SJCRH30 (cell line): Measurements from ENCODE around the gene EPM2A. TPM values are rescaled to one million over a fixed set of nuclear protein-coding genes. Genes with fewer than 3 reads are reported as not detected.

Experiments
- DNase-seq, 2 experiments: peaks; one replicate each; pipeline ENCODE4 v3.0.0-alpha.2; 2015 to 2020
- H3K27ac ChIP-seq: fragments of 250-450 bp; sonication (Bioruptor Pico); 2 replicates; pipeline ENCODE4 v1.5.1; 2020; ENCODE audit warnings: mild to moderate bottlenecking, moderate library complexity
- H3K27me3 ChIP-seq: fragments of 250-450 bp; sonication (Bioruptor Pico); 2 replicates; pipeline ENCODE4 v1.5.1; 2020; ENCODE audit warnings: mild to moderate bottlenecking, moderate library complexity
- H3K36me3 ChIP-seq: fragments of 250-450 bp; sonication (Bioruptor Pico); 2 replicates; pipeline ENCODE4 v1.5.1; 2020; ENCODE audit warnings: mild to moderate bottlenecking, moderate library complexity
- H3K4me1 ChIP-seq: fragments of 250-450 bp; sonication (Bioruptor Pico); 2 replicates; pipeline ENCODE4 v1.5.1; 2020; ENCODE audit warnings: mild to moderate bottlenecking, moderate library complexity
- H3K4me3 ChIP-seq: fragments of 250-450 bp; sonication (Bioruptor Pico); 2 replicates; pipeline ENCODE4 v1.5.1; 2020; ENCODE audit warnings: mild to moderate bottlenecking, moderate library complexity
- H3K9me3 ChIP-seq: fragments of 250-450 bp; sonication (Bioruptor Pico); replicated peaks from 2 replicates; pipeline ENCODE4 v1.5.1; 2020; ENCODE audit warnings: mild to moderate bottlenecking, moderate library complexity
- total RNA-seq: library from RNA; depleted of rRNA; stranded (reverse); fragments of >200 nt; shearing (Covaris generic); gene quantifications from 2 replicates; pipeline ENCODE4 v1.2.3, GENCODE V29; 2014

EPM2A gene
- total RNA-seq, 1 experiment from 2014 or later, result 3.1 TPM

- Histone ChIP-seq H3K36me3 (no peaks in the 10 kb centered on the region), H3K9me3 (no peaks in the 10 kb centered on the region), H3K4me1 (no peaks in the 10 kb centered on the region), H3K4me3 (no peak overlapping the region), H3K27me3 (no peaks in the 10 kb centered on the region), H3K27ac (no peak overlapping the region)
- DNase-seq, result no peak
These were observed 53.4 kb downstream of the EPM2A start for GRCh38 chr6:145681965-145682364.

- no peak overlapping the region for H3K27ac ChIP-seq
- no peaks in the 10 kb centered on the region for H3K27me3 ChIP-seq
- no peaks in the 10 kb centered on the region for H3K9me3 ChIP-seq
- no peaks in the 10 kb centered on the region for H3K36me3 ChIP-seq
- H3K4me3 ChIP-seq, result no peak overlapping the region
- no peaks in the 10 kb centered on the region for H3K4me1 ChIP-seq
- no peak for DNase-seq
These were observed 61.8 kb downstream of the EPM2A start for GRCh38 chr6:145673504-145673903.

GRCh38 chr6:145670311-145670710 lies 65.0 kb downstream of the EPM2A start:
- DNase-seq, result no peak
- H3K27ac ChIP-seq, result no peak overlapping the region

GRCh38 chr6:145669627-145670034 lies 65.7 kb downstream of the EPM2A start:
- no peaks in the 10 kb centered on the region for H3K36me3 ChIP-seq
- DNase-seq, result no peak
- no peak overlapping the region for H3K27ac ChIP-seq
- H3K4me3 ChIP-seq, result no peak overlapping the region
- no peaks in the 10 kb centered on the region for H3K4me1 ChIP-seq
- no peaks in the 10 kb centered on the region for H3K9me3 ChIP-seq
- H3K27me3 ChIP-seq, result no peaks in the 10 kb centered on the region

More at GRCh38 chr6:145670311-145670710, 65.0 kb downstream of the EPM2A start:
- no peaks in the 10 kb centered on the region for H3K4me1 ChIP-seq
- H3K4me3 ChIP-seq, result no peak overlapping the region
- H3K36me3 ChIP-seq, result no peaks in the 10 kb centered on the region
- no peaks in the 10 kb centered on the region for H3K27me3 ChIP-seq
- H3K9me3 ChIP-seq, result no peaks in the 10 kb centered on the region

- Histone ChIP-seq H3K4me1 (no peaks in the 10 kb centered on the region), H3K27ac (no peak overlapping the region)
- DNase-seq, result no peak
These were observed 66.5 kb downstream of the EPM2A start for GRCh38 chr6:145668844-145669243.

GRCh38 chr6:145660676-145661075 lies 74.6 kb downstream of the EPM2A start:
- Histone ChIP-seq H3K36me3 (no peaks in the 10 kb centered on the region), H3K27ac (no peak overlapping the region), H3K4me3 (no peak overlapping the region), H3K9me3 (no peaks in the 10 kb centered on the region), H3K27me3 (no peaks in the 10 kb centered on the region), H3K4me1 (no peaks in the 10 kb centered on the region)
- DNase-seq, result no peak

More at GRCh38 chr6:145668844-145669243, 66.5 kb downstream of the EPM2A start:
- no peaks in the 10 kb centered on the region for H3K27me3 ChIP-seq
- no peaks in the 10 kb centered on the region for H3K9me3 ChIP-seq
- no peak overlapping the region for H3K4me3 ChIP-seq
- H3K36me3 ChIP-seq, result no peaks in the 10 kb centered on the region

GRCh38 chr6:145656128-145656527 lies 79.2 kb downstream of the EPM2A start:
- Histone ChIP-seq H3K36me3 (no peaks in the 10 kb centered on the region), H3K27ac (no peak overlapping the region), H3K4me3 (no peak overlapping the region), H3K4me1 (no peaks in the 10 kb centered on the region), H3K9me3 (no peaks in the 10 kb centered on the region), H3K27me3 (no peaks in the 10 kb centered on the region)
- no peak for DNase-seq

- DNase-seq, result no peak
- Histone ChIP-seq H3K27ac (no peak overlapping the region), H3K27me3 (no peaks in the 10 kb centered on the region), H3K9me3 (no peaks in the 10 kb centered on the region), H3K4me3 (no peak overlapping the region), H3K36me3 (no peaks in the 10 kb centered on the region), H3K4me1 (no peaks in the 10 kb centered on the region)
These were observed 82.7 kb downstream of the EPM2A start for GRCh38 chr6:145652572-145652971.

- Histone ChIP-seq H3K36me3 (no peaks in the 10 kb centered on the region), H3K4me3 (no peak overlapping the region), H3K27me3 (no peaks in the 10 kb centered on the region), H3K27ac (no peak overlapping the region), H3K9me3 (no peaks in the 10 kb centered on the region), H3K4me1 (no peaks in the 10 kb centered on the region)
- no peak for DNase-seq
These were observed 83.3 kb downstream of the EPM2A start for GRCh38 chr6:145651988-145652387.

GRCh38 chr6:145648149-145648548 lies 87.2 kb downstream of the EPM2A start:
- Histone ChIP-seq H3K27me3 (no peaks in the 10 kb centered on the region), H3K36me3 (no peaks in the 10 kb centered on the region), H3K4me3 (no peak overlapping the region), H3K9me3 (no peaks in the 10 kb centered on the region), H3K27ac (no peak overlapping the region), H3K4me1 (no peaks in the 10 kb centered on the region)
- DNase-seq, result peak; percentile 14 to 50

GRCh38 chr6:145647602-145648001 lies 87.7 kb downstream of the EPM2A start:
- no peak for DNase-seq
- H3K4me3 ChIP-seq, result no peak overlapping the region
- H3K9me3 ChIP-seq, result no peaks in the 10 kb centered on the region
- no peak overlapping the region for H3K27ac ChIP-seq
- H3K27me3 ChIP-seq, result no peaks in the 10 kb centered on the region
- H3K4me1 ChIP-seq, result no peaks in the 10 kb centered on the region
- no peaks in the 10 kb centered on the region for H3K36me3 ChIP-seq

GRCh38 chr6:145643760-145644159 lies 91.6 kb downstream of the EPM2A start:
- H3K27me3 ChIP-seq, result no peaks in the 10 kb centered on the region
- no peak overlapping the region for H3K27ac ChIP-seq
- no peaks in the 10 kb centered on the region for H3K9me3 ChIP-seq
- no peak for DNase-seq
- no peak overlapping the region for H3K4me3 ChIP-seq
- no peaks in the 10 kb centered on the region for H3K36me3 ChIP-seq
- H3K4me1 ChIP-seq, result no peaks in the 10 kb centered on the region

GRCh38 chr6:145633981-145634627 lies 101.2 kb downstream of the EPM2A start:
- no peak overlapping the region for H3K4me3 ChIP-seq
- no peaks in the 10 kb centered on the region for H3K4me1 ChIP-seq
- no peaks in the 10 kb centered on the region for H3K9me3 ChIP-seq
- peak; percentile 75 to 90 for DNase-seq
- H3K36me3 ChIP-seq, result no peaks in the 10 kb centered on the region
- H3K27ac ChIP-seq, result no peak overlapping the region
- H3K27me3 ChIP-seq, result no peaks in the 10 kb centered on the region

GRCh38 chr6:145632971-145633370 lies 102.3 kb downstream of the EPM2A start:
- no peak for DNase-seq
- Histone ChIP-seq H3K27ac (no peak overlapping the region), H3K27me3 (no peaks in the 10 kb centered on the region), H3K9me3 (no peaks in the 10 kb centered on the region), H3K4me3 (no peak overlapping the region), H3K36me3 (no peaks in the 10 kb centered on the region), H3K4me1 (no peaks in the 10 kb centered on the region)

GRCh38 chr6:145631374-145631773 lies 103.9 kb downstream of the EPM2A start:
- no peaks in the 10 kb centered on the region for H3K4me1 ChIP-seq
- no peaks in the 10 kb centered on the region for H3K27me3 ChIP-seq
- no peaks in the 10 kb centered on the region for H3K9me3 ChIP-seq
- H3K4me3 ChIP-seq, result no peak overlapping the region
- H3K36me3 ChIP-seq, result no peaks in the 10 kb centered on the region
- DNase-seq, result no peak
- no peak overlapping the region for H3K27ac ChIP-seq

- Histone ChIP-seq H3K36me3 (no peaks in the 10 kb centered on the region), H3K27me3 (no peaks in the 10 kb centered on the region), H3K4me1 (no peaks in the 10 kb centered on the region), H3K4me3 (no peak overlapping the region), H3K27ac (no peak overlapping the region), H3K9me3 (no peaks in the 10 kb centered on the region)
- DNase-seq, result no peak
These were observed 104.7 kb downstream of the EPM2A start for GRCh38 chr6:145630598-145630997.
